Trophoblast cell (in vitro differentiated cells and primary cell): ENCODE measurements around the gene LRCH4.

Experiments used
- DNase-seq, 2 donors: peaks; one replicate each; pipeline ENCODE4 v3.0.0-alpha.2; 2016
- H2AFZ ChIP-seq: 2 replicates; pipeline ENCODE4 v1.6.1; 2013; ENCODE audit warnings: low read length, moderate library complexity, mild to moderate bottlenecking; ENCODE audit not compliant: insufficient read depth, poor library complexity
- H2AK5ac ChIP-seq: 2 replicates; pipeline ENCODE4 v1.6.1; 2013; ENCODE audit warnings: mild to moderate bottlenecking, low read length
- H2BK120ac ChIP-seq: 2 replicates; pipeline ENCODE4 v1.6.1; 2013; ENCODE audit warnings: low read length, mild to moderate bottlenecking, moderate library complexity; ENCODE audit not compliant: insufficient read depth, poor library complexity
- H2BK12ac ChIP-seq: 2 replicates; pipeline ENCODE4 v1.6.1; 2013; ENCODE audit warnings: mild to moderate bottlenecking, low read length, moderate library complexity
- H2BK5ac ChIP-seq: 2 replicates; pipeline ENCODE4 v1.6.1; 2013; ENCODE audit warnings: low read length, low read depth, moderate library complexity, mild to moderate bottlenecking; ENCODE audit not compliant: poor library complexity
- H3K14ac ChIP-seq: 2 replicates; pipeline ENCODE4 v1.6.1; 2013; ENCODE audit warnings: mild to moderate bottlenecking, low read length
- H3K18ac ChIP-seq: 2 replicates; pipeline ENCODE4 v1.6.1; 2013; ENCODE audit warnings: mild to moderate bottlenecking, low read length
- H3K23ac ChIP-seq: 2 replicates; pipeline ENCODE4 v1.6.1; 2013; ENCODE audit warnings: low read length
- H3K27ac ChIP-seq: 2 replicates; pipeline ENCODE4 v1.5.1; 2013; ENCODE audit warnings: low read depth, mild to moderate bottlenecking, inconsistent platforms, low read length, moderate library complexity
- H3K27me3 ChIP-seq: 2 replicates; pipeline ENCODE4 v1.6.1; 2013; ENCODE audit warnings: inconsistent platforms, mild to moderate bottlenecking, low read length, moderate library complexity; ENCODE audit not compliant: insufficient read depth
- H3K36me3 ChIP-seq, 2 experiments: 1 replicate in 1 of 2; 2 replicates in 1 of 2; pipeline ENCODE4 v1.6.1; 2013; ENCODE audit warnings: low read length in 2 of 2, mild to moderate bottlenecking in 2 of 2, moderate library complexity in 1 of 2; ENCODE audit not compliant: insufficient read depth in 2 of 2, control insufficient read depth in 1 of 2
- H3K4ac ChIP-seq: 2 replicates; pipeline ENCODE4 v1.6.1; 2013; ENCODE audit warnings: low read depth, mild to moderate bottlenecking, low read length, moderate library complexity
- H3K4me1 ChIP-seq, 2 experiments: 1 replicate in 1 of 2; 2 replicates in 1 of 2; pipeline ENCODE4 v1.6.1; 2013; ENCODE audit warnings: low read length in 2 of 2, mild to moderate bottlenecking in 2 of 2, moderate library complexity in 1 of 2; ENCODE audit not compliant: insufficient read depth in 2 of 2, control insufficient read depth in 1 of 2
- H3K4me2 ChIP-seq: 2 replicates; pipeline ENCODE4 v1.6.1; 2013; ENCODE audit warnings: inconsistent platforms, mild to moderate bottlenecking, low read length, moderate library complexity
- H3K4me3 ChIP-seq: 2 replicates; pipeline ENCODE4 v1.5.1; 2013; ENCODE audit warnings: mild to moderate bottlenecking, low read depth, low read length, inconsistent platforms
- H3K79me1 ChIP-seq: one replicate; pipeline ENCODE4 v1.6.1; 2013; ENCODE audit warnings: low read length
- H3K79me2 ChIP-seq: 2 replicates; pipeline ENCODE4 v1.6.1; 2013; ENCODE audit warnings: low read length, mild to moderate bottlenecking; ENCODE audit not compliant: control insufficient read depth, insufficient read depth, poor library complexity
- H3K9ac ChIP-seq: 2 replicates; pipeline ENCODE4 v1.6.1; 2013; ENCODE audit warnings: mild to moderate bottlenecking, low read length
- H3K9me3 ChIP-seq: 2 replicates; pipeline ENCODE4 v1.6.1; 2013; ENCODE audit warnings: low read depth, mild to moderate bottlenecking, control low read depth, inconsistent platforms, low read length; ENCODE audit not compliant: insufficient read depth
- H4K12ac ChIP-seq: 2 replicates; pipeline ENCODE4 v1.6.1; 2013; ENCODE audit warnings: low read depth, mild to moderate bottlenecking, low read length, moderate library complexity
- H4K8ac ChIP-seq: 2 replicates; pipeline ENCODE4 v1.6.1; 2013; ENCODE audit warnings: low read depth, mild to moderate bottlenecking, low read length, moderate library complexity
- H4K91ac ChIP-seq: one replicate; pipeline ENCODE4 v1.6.1; 2013; ENCODE audit warnings: low read depth, mild to moderate bottlenecking, low read length, moderate library complexity
- WGBS: extraction: QIAGEN DNeasy Blood & Tissue Kit; methylation state at CpG from one replicate; pipeline ENCODE4 v1.1.7; 2013; ENCODE audit warnings: missing lambda C conversion rate; ENCODE audit not compliant: insufficient read length, insufficient coverage; ENCODE audit errors: extremely low coverage; 5-methylcytosine and 5-hydroxymethylcytosine counted together

The LRCH4 gene

GRCh38 chr7:100580466-100581283 lies 5.3 kb downstream of the LRCH4 start:
- Histone ChIP-seq H2AFZ (no peak overlapping the region), H3K23ac (no peak overlapping the region), H3K4ac (no peak overlapping the region), H3K14ac (no peak overlapping the region), H3K18ac (no peak overlapping the region), H4K8ac (no peak overlapping the region), H3K4me3 (peak overlapping the region; percentile 27), H3K4me1 (peaks cover 12 to 19% of the 10 kb centered on the region in 2 experiments), H3K4me2 (no peak overlapping the region), H2BK12ac (no peak overlapping the region), H3K79me1 (peaks cover 10% of the 10 kb centered on the region), H4K12ac (no peak overlapping the region), H3K9ac (no peak overlapping the region), H2BK5ac (no peak overlapping the region), H3K27ac (no peak overlapping the region), H3K79me2 (peaks cover 3% of the 10 kb centered on the region), H3K36me3 (peaks cover 65 to 71% of the 10 kb centered on the region in 2 experiments), H4K91ac (no peak overlapping the region), H2AK5ac (no peak overlapping the region), H3K27me3 (no peaks in the 10 kb centered on the region), H2BK120ac (no peak overlapping the region), H3K9me3 (peaks cover 3% of the 10 kb centered on the region)
- WGBS: 100% methylated on average over 2 of the region's 11 CpGs
- no peak for DNase-seq

- Histone ChIP-seq H3K9ac (no peak overlapping the region), H3K4me2 (no peak overlapping the region), H4K91ac (no peak overlapping the region), H3K27ac (no peak overlapping the region), H4K8ac (no peak overlapping the region), H3K14ac (no peak overlapping the region), H3K9me3 (peaks cover 3% of the 10 kb centered on the region), H3K23ac (no peak overlapping the region), H3K4me3 (no peak overlapping the region), H3K4ac (no peak overlapping the region), H3K79me1 (no peaks in the 10 kb centered on the region), H2BK120ac (no peak overlapping the region), H3K36me3 (peaks cover 81 to 89% of the 10 kb centered on the region in 2 experiments), H3K18ac (no peak overlapping the region), H2BK5ac (no peak overlapping the region), H2BK12ac (no peak overlapping the region), H2AFZ (no peak overlapping the region), H3K27me3 (no peaks in the 10 kb centered on the region), H4K12ac (no peak overlapping the region), H3K4me1 (peaks cover 3 to 5% of the 10 kb centered on the region in 2 experiments), H2AK5ac (no peak overlapping the region), H3K79me2 (no peaks in the 10 kb centered on the region)
- WGBS: no CpG with 5 or more reads among the region's 28 CpGs
- DNase-seq: no peak
Measured at GRCh38 chr7:100578246-100579183, 7.4 kb downstream of the LRCH4 start.

- no peaks in the 10 kb centered on the region for H3K27me3 ChIP-seq
- peaks cover 82 to 87% of the 10 kb centered on the region in 2 experiments for H3K36me3 ChIP-seq
- no peak overlapping the region for H3K23ac ChIP-seq
Measured at GRCh38 chr7:100577507-100577906, 8.4 kb downstream of the LRCH4 start.

GRCh38 chr7:100577103-100577502 lies 8.8 kb downstream of the LRCH4 start:
- Histone ChIP-seq H3K9me3 (peaks cover 3% of the 10 kb centered on the region), H2BK5ac (no peak overlapping the region), H2AK5ac (no peak overlapping the region), H3K4ac (no peak overlapping the region), H3K79me2 (no peaks in the 10 kb centered on the region), H2BK12ac (no peak overlapping the region), H3K23ac (no peak overlapping the region), H3K4me1 (peaks cover 5 to 7% of the 10 kb centered on the region in 2 experiments), H3K4me2 (no peak overlapping the region), H3K14ac (no peak overlapping the region), H3K36me3 (peaks cover 79 to 83% of the 10 kb centered on the region in 2 experiments), H3K18ac (no peak overlapping the region), H2BK120ac (no peak overlapping the region), H3K79me1 (no peaks in the 10 kb centered on the region), H4K91ac (no peak overlapping the region), H3K27me3 (no peaks in the 10 kb centered on the region), H2AFZ (no peak overlapping the region), H3K4me3 (no peak overlapping the region), H4K12ac (no peak overlapping the region), H4K8ac (no peak overlapping the region), H3K27ac (no peak overlapping the region), H3K9ac (no peak overlapping the region)
- no CpG with 5 or more reads among the region's 24 CpGs for WGBS
- DNase-seq: no peak

More at GRCh38 chr7:100577507-100577906, 8.4 kb downstream of the LRCH4 start:
- no peak overlapping the region for H4K8ac ChIP-seq
- peaks cover 3% of the 10 kb centered on the region in 2 experiments for H3K4me1 ChIP-seq
- H3K18ac ChIP-seq: no peak overlapping the region
- no peak overlapping the region for H2BK120ac ChIP-seq
- H3K4me2 ChIP-seq: no peak overlapping the region
- H2AK5ac ChIP-seq: no peak overlapping the region
- no peak overlapping the region for H2BK12ac ChIP-seq
- H2BK5ac ChIP-seq: no peak overlapping the region
- H2AFZ ChIP-seq: no peak overlapping the region
- H4K12ac ChIP-seq: no peak overlapping the region
- H3K9me3 ChIP-seq: peaks cover 3% of the 10 kb centered on the region
- H3K4me3 ChIP-seq: no peak overlapping the region
- no peak overlapping the region for H4K91ac ChIP-seq
- WGBS: no CpG with 5 or more reads among the region's 14 CpGs
- H3K79me2 ChIP-seq: no peaks in the 10 kb centered on the region
- no peak overlapping the region for H3K27ac ChIP-seq
- no peak for DNase-seq
- H3K4ac ChIP-seq: no peak overlapping the region
- H3K9ac ChIP-seq: no peak overlapping the region
- H3K14ac ChIP-seq: no peak overlapping the region
- H3K79me1 ChIP-seq: no peaks in the 10 kb centered on the region
